GM12864 (cell line): ENCODE data around the gene CLPX.

Source experiments
- DNase-seq: peaks from one replicate; pipeline ENCODE4 v3.0.0-alpha.2; 2011; ENCODE audit warnings: low read depth
- H3K4me3 ChIP-seq: 2 replicates; pipeline ENCODE4 v1.5.1; 2011; ENCODE audit warnings: mild to moderate bottlenecking, low read depth, low read length, control low read depth
- TF ChIP-seq, protein P1 (sequence below): IDR thresholded peaks from 2 replicates; pipeline ENCODE4 v1.5.1; 2011; ENCODE audit warnings: low read depth, mild to moderate bottlenecking, moderate library complexity, low read length, control low read depth, inconsistent platforms; ENCODE audit errors: missing control alignments

Gene CLPX

GRCh38 chr15:65174509-65174908 lies 10.6 kb downstream of the CLPX start:
- no peak overlapping the region for H3K4me3 ChIP-seq
- TF ChIP-seq, protein P1, sequence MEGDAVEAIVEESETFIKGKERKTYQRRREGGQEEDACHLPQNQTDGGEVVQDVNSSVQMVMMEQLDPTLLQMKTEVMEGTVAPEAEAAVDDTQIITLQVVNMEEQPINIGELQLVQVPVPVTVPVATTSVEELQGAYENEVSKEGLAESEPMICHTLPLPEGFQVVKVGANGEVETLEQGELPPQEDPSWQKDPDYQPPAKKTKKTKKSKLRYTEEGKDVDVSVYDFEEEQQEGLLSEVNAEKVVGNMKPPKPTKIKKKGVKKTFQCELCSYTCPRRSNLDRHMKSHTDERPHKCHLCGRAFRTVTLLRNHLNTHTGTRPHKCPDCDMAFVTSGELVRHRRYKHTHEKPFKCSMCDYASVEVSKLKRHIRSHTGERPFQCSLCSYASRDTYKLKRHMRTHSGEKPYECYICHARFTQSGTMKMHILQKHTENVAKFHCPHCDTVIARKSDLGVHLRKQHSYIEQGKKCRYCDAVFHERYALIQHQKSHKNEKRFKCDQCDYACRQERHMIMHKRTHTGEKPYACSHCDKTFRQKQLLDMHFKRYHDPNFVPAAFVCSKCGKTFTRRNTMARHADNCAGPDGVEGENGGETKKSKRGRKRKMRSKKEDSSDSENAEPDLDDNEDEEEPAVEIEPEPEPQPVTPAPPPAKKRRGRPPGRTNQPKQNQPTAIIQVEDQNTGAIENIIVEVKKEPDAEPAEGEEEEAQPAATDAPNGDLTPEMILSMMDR = no peak
- no peak for DNase-seq

- no peak for DNase-seq
- TF ChIP-seq, protein P1 = no peak
- H3K4me3 ChIP-seq = no peak overlapping the region
Measured at GRCh38 chr15:65172531-65172930, 12.6 kb downstream of the CLPX start.

GRCh38 chr15:65171428-65171827 lies 13.7 kb downstream of the CLPX start:
- H3K4me3 ChIP-seq = no peak overlapping the region
- no peak for DNase-seq
- TF ChIP-seq, protein P1 = no peak

GRCh38 chr15:65165875-65166274 lies 19.3 kb downstream of the CLPX start:
- no peak overlapping the region for H3K4me3 ChIP-seq
- TF ChIP-seq, protein P1 = no peak
- DNase-seq = no peak

GRCh38 chr15:65164139-65164538 lies 21.0 kb downstream of the CLPX start:
- no peak for DNase-seq
- no peak overlapping the region for H3K4me3 ChIP-seq
- TF ChIP-seq, protein P1 = no peak

DNA sequence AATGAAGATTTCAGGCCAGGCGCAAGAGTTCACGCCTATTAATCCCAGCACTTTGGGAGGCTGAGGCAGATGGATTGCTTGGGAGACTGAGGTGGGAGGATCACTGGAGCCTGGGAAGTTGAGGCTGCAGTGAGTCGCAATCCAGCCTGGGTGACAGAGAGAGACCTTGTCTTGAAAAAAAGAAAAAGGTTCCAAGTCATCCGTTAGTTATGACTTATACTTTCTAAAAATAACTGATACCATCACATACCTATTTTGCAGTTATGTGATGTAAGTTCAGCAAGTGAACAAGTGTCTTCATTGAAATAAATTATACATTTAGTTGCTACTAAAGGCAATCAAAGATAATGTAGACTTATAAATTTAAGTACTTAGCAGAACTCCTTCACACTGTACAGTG lies 22.1 kb downstream of the CLPX start:
- TF ChIP-seq, protein P1 = no peak
- DNase-seq = no peak
- H3K4me3 ChIP-seq = no peak overlapping the region

- TF ChIP-seq, protein P1 = no peak
- no peak overlapping the region for H3K4me3 ChIP-seq
- no peak for DNase-seq
Measured at GRCh38 chr15:65156692-65157091, 28.4 kb downstream of the CLPX start.
